ENCODE data around the gene ARHGAP40. TPM values are rescaled to one million over a fixed set of nuclear protein-coding genes. Genes with fewer than 3 reads are reported as not detected.

The ARHGAP40 gene
- total and polyA plus RNA-seq, 2 of the 8 experiments (the other 6 are each of a cell fraction or from before 2014, with no cell fraction given) = 0.74 to 1.4 TPM

DNA sequence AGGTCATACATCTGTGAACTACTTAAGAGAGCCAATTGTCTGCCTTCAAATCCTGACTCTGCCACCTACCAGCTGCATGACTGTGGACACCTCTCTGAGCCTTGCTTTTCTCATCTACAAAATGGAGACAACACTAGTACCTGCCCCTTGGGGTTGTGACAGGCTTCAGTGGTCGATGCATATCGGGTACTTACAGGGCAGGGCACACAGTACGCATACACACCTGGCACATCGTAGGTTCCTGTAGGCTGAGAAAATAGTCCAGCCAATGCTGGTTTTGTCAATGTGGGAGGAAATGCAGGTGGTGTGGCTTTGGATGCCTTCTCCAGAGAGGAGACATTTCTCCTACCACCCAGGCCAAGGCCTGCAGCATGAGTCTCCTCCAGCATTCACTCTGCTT is 18.3 kb upstream of the ARHGAP40 start:
- H3K18ac ChIP-seq (ENCODE audit: extremely low read depth, low read length) = no peak overlapping the region
- no peak overlapping the region for H2BK15ac ChIP-seq (ENCODE audit: low read length)
- no peak overlapping the region for H3K9ac ChIP-seq (replicated peaks in 1 of 4; ENCODE audit: extremely low read depth in 1 of 4, low read depth in 3 of 4, low read length in 3 of 4)
- H2AFZ ChIP-seq (ENCODE audit: low read length) = no peak overlapping the region
- no peak overlapping the region for H2BK12ac ChIP-seq (ENCODE audit: low read depth, low read length)
- no peak overlapping the region for H3K4me3 ChIP-seq (ENCODE audit: extremely low read depth in 1 of 4, insufficient read depth in 2 of 4, low read depth in 3 of 4, low read length in 4 of 4)
- H3K23me2 ChIP-seq (ENCODE audit: low read depth, low read length) = no peaks in the 10 kb centered on the region
- H2AK5ac ChIP-seq (ENCODE audit: low read depth, low read length) = no peak overlapping the region
- H2BK120ac ChIP-seq (replicated peaks; ENCODE audit: low read depth, low read length) = no peak overlapping the region
- no peak overlapping the region for H3K23ac ChIP-seq (ENCODE audit: insufficient read length)
- no peak overlapping the region for H3K14ac ChIP-seq (ENCODE audit: insufficient read length)
- H4K20me1 ChIP-seq (replicated peaks in 1 of 2; ENCODE audit: control insufficient read depth in 1 of 2, insufficient read depth in 2 of 2, low read length in 2 of 2) = no peaks in the 10 kb centered on the region
- 85% methylated on average over 4 of the region's 4 CpGs; no CpG with 5 or more reads in 1 of the 2 experiments for WGBS, 2 experiments (ENCODE audit: extremely low coverage in 1 of 2, insufficient coverage in 1 of 2, insufficient read length in 1 of 2, insufficient replicate concordance in 2 of 2, low coverage in 1 of 2, low lambda C conversion rate in 2 of 2, missing lambda C conversion rate in 1 of 2)
- H2BK20ac ChIP-seq (ENCODE audit: low read length) = no peak overlapping the region
- POLR2A ChIA-PET (ENCODE audit: partially characterized antibody) = no interaction called here
- H3K56ac ChIP-seq (replicated peaks; ENCODE audit: insufficient read length, low read depth, low read length) = no peak overlapping the region
- H3K27me3 ChIP-seq (replicated peaks in 1 of 4; ENCODE audit: control insufficient read depth in 3 of 4, extremely low read depth in 1 of 4, insufficient read depth in 3 of 4, low read length in 3 of 4) = no peaks in the 10 kb centered on the region
- H3K9me3 ChIP-seq (ENCODE audit: insufficient read depth in 2 of 2, low read depth in 1 of 2, low read length in 1 of 2) = no peaks in the 10 kb centered on the region
- no peak overlapping the region for H4K91ac ChIP-seq (replicated peaks; ENCODE audit: insufficient read length, low read length)
- H3K27ac ChIP-seq (ENCODE audit: low read depth, low read length) = no peak overlapping the region
- no peaks in the 10 kb centered on the region for H3K79me1 ChIP-seq (ENCODE audit: low read depth, low read length)
- no peak overlapping the region for H4K8ac ChIP-seq (ENCODE audit: extremely low read depth, insufficient read depth, low read length)
- H3K4me2 ChIP-seq (ENCODE audit: insufficient read depth in 1 of 2, low read depth in 2 of 2, low read length in 2 of 2) = no peak overlapping the region
- CTCF ChIA-PET (ENCODE audit: partially characterized antibody) = no interaction called here
- no peaks in the 10 kb centered on the region for H3K79me2 ChIP-seq (ENCODE audit: control insufficient read depth in 1 of 2, insufficient read depth in 2 of 2, low read length in 2 of 2)
- no peak overlapping the region for H2BK5ac ChIP-seq (ENCODE audit: low read depth, low read length)
- H3K36me3 ChIP-seq (ENCODE audit: control insufficient read depth in 2 of 4, insufficient read depth in 4 of 4, low read length in 3 of 4) = no peaks in the 10 kb centered on the region
- H3K4ac ChIP-seq (replicated peaks; ENCODE audit: insufficient read length, low read depth, low read length) = no peak overlapping the region
- H3K4me1 ChIP-seq (replicated peaks in 1 of 4; ENCODE audit: control insufficient read depth in 3 of 4, insufficient read depth in 4 of 4, low read length in 3 of 4) = peaks cover 0 to 5% (median under 1%) of the 10 kb centered on the region in 4 experiments; a peak in 2 of 7 replicates
- FAIRE-seq (no peak), DNase-seq (ENCODE audit: low read depth in 1 of 2, low spot score in 2 of 2) (no peak)
- no peak overlapping the region for H4K5ac ChIP-seq (ENCODE audit: insufficient read length, low read depth, low read length)
- TF ChIP-seq SIX5 (IDR thresholded peaks at IDR 0.05; ENCODE audit: low read depth, low read length) = no peak
- no peak for TF ChIP-seq SIN3A (conservative IDR thresholded peaks at IDR 0.05 in 1 of 2, IDR thresholded peaks at IDR 0.05 in 1 of 2; ENCODE audit: low read depth in 1 of 2, low read length in 2 of 2)
- TF ChIP-seq HDAC2 (IDR thresholded peaks at IDR 0.05; ENCODE audit: borderline replicate concordance in 1 of 2, low read depth in 2 of 2, low read length in 2 of 2) = no peak
- no peak for TF ChIP-seq CHD1 (IDR thresholded peaks at IDR 0.05; ENCODE audit: low read depth, low read length)
- TF ChIP-seq JUND (IDR thresholded peaks at IDR 0.05; ENCODE audit: low read length) = no peak
- no peak for TF ChIP-seq CHD2 (IDR thresholded peaks at IDR 0.05; ENCODE audit: low read length)
- no peak for TF ChIP-seq TBP (IDR thresholded peaks at IDR 0.05; ENCODE audit: low read depth, low read length)
- TF ChIP-seq RXRA (IDR thresholded peaks at IDR 0.05; ENCODE audit: insufficient read depth, low read depth, low read length) = no peak
- no peak for TF ChIP-seq NRF1 (IDR thresholded peaks at IDR 0.05; ENCODE audit: low read depth, low read length)
- no peak for TF ChIP-seq SIRT6 (IDR thresholded peaks at IDR 0.05; ENCODE audit: low read length)
- TF ChIP-seq EGR1 (IDR thresholded peaks at IDR 0.05; ENCODE audit: borderline replicate concordance, low read depth, low read length) = no peak
- no peak for TF ChIP-seq CEBPB (IDR thresholded peaks at IDR 0.05; ENCODE audit: low read depth, low read length)
- TF ChIP-seq JUN (IDR thresholded peaks at IDR 0.05; ENCODE audit: low read depth, low read length) = no peak
- TF ChIP-seq POLR2AphosphoS5 (IDR thresholded peaks at IDR 0.05; ENCODE audit: low read depth, low read length) = no peak
- TF ChIP-seq TAF7 (optimal IDR thresholded peaks at IDR 0.05; ENCODE audit: borderline replicate concordance, low read depth, low read length) = no peak
- no peak for TF ChIP-seq EZH2 (IDR thresholded peaks at IDR 0.05; ENCODE audit: low read depth, low read length, severe bottlenecking)

Measured in H1 (cell line).